HCT116 (cell line): ENCODE results near the gene CYP46A1. TPM values are rescaled to one million over a fixed set of nuclear protein-coding genes. Genes with fewer than 3 reads are reported as not detected.

Experiments used
- ATAC-seq: fragments of 200-7000 bp; cut with Tn5 transposase; 2 replicates; pipeline ENCODE4 v1.9.1; 2020; ENCODE audit warnings: mild to moderate bottlenecking, moderate library complexity
- BruUV-seq: library from RNA; stranded (reverse); fragments of 400-500 nt; replicated peaks from 2 replicates; lab custom pipeline; 2021; lab: Mats Ljungman, UMichigan
- CTCF ChIA-PET: fragments of 300-600 bp; sonication (Branson Sonifier 250); formaldehyde crosslinking; loops from one replicate; lab custom pipeline; 2021; ENCODE audit warnings: antibody characterized with exemption; lab: Charles Lee
- POLR2A ChIA-PET: fragments of 300-600, 350-600 bp; sonication (Branson Sonifier 250); formaldehyde crosslinking; loops from one replicate; lab custom pipeline; 2021; ENCODE audit warnings: antibody characterized with exemption; lab: Charles Lee
- RAD21 ChIA-PET, 2 experiments: fragments of 300-600 bp; sonication (Branson Sonifier 250); formaldehyde crosslinking; loops; one replicate each; lab custom pipeline; 2023; ENCODE audit warnings: low total read pairs in 2 of 2; ENCODE audit not compliant: uncharacterized antibody in 2 of 2, unreplicated experiment in 2 of 2, low non-redundant PET in 1 of 2; lab: Charles Lee
- DNase-seq: peaks from one replicate; pipeline ENCODE4 v3.0.0-alpha.2; 2010; ENCODE audit warnings: low read depth, low spot score
- H2AFZ ChIP-seq: fragments of 200-600 bp; shearing (Covaris generic), sonication (generic); 2 replicates; pipeline ENCODE4 v1.6.1; 2017; ENCODE audit warnings: low read depth, mixed run types, mixed read lengths, antibody characterized with exemption, low read length; ENCODE audit not compliant: poor library complexity, severe bottlenecking
- H3K27ac ChIP-seq: 2 replicates; pipeline ENCODE4 v1.5.1; 2012; ENCODE audit warnings: low read depth, low read length
- H3K27me3 ChIP-seq: fragments of 200-600 bp; sonication (generic); 2 replicates; pipeline ENCODE4 v1.6.1; 2016; ENCODE audit warnings: mixed run types, low read length, mixed read lengths; ENCODE audit not compliant: insufficient read depth
- H3K36me3 ChIP-seq, 2 experiments: fragments of 200-500 bp in 1 of 2; fragments of 200-600 bp in 1 of 2; sonication (Bioruptor generic) in 1 of 2; sonication (generic) in 1 of 2; 2 replicates each; pipeline versions ENCODE4 v1.5.1 to v1.6.1; 2014 to 2016; ENCODE audit warnings: low read length in 2 of 2, inconsistent platforms in 1 of 2, mixed read lengths in 1 of 2, mixed run types in 1 of 2; ENCODE audit not compliant: insufficient read depth in 2 of 2, control insufficient read depth in 1 of 2
- H3K4me1 ChIP-seq, 2 experiments: fragments of 200-600 bp in 1 of 2; sonication (generic) in 1 of 2; 2 replicates each; pipeline versions ENCODE4 v1.5.1 to v1.6.1; 2012 to 2017; ENCODE audit warnings: low read length in 2 of 2, inconsistent platforms in 1 of 2, mild to moderate bottlenecking in 1 of 2, mixed read lengths in 1 of 2, mixed run types in 1 of 2, moderate library complexity in 1 of 2; ENCODE audit not compliant: insufficient read depth in 2 of 2, control insufficient read depth in 1 of 2
- H3K4me2 ChIP-seq: fragments of 200-600 bp; sonication (generic); 2 replicates; pipeline ENCODE4 v1.6.1; 2017; ENCODE audit warnings: mixed run types, low read length, mixed read lengths
- H3K4me3 ChIP-seq, 2 experiments: fragments of 200-600 bp in 1 of 2; sonication (generic) in 1 of 2; replicated peaks in 1 of 2; 2 replicates each; pipeline ENCODE4 v1.5.1; 2011 to 2016; ENCODE audit warnings: low read length in 2 of 2, control low read depth in 1 of 2, low read depth in 1 of 2, mild to moderate bottlenecking in 1 of 2, mixed read lengths in 1 of 2, mixed run types in 1 of 2
- H3K79me2 ChIP-seq: fragments of 200-600 bp; sonication (generic); 2 replicates; pipeline ENCODE4 v1.6.1; 2017; ENCODE audit warnings: mild to moderate bottlenecking, mixed run types, low read length, moderate library complexity, mixed read lengths; ENCODE audit not compliant: insufficient read depth
- H3K9ac ChIP-seq: fragments of 200-600 bp; sonication (generic); 2 replicates; pipeline ENCODE4 v1.6.1; 2016; ENCODE audit warnings: low read length, mixed read lengths
- H3K9me2 ChIP-seq: fragments of 200-600 bp; sonication (generic), shearing (Covaris generic); 2 replicates; pipeline ENCODE4 v1.6.1; 2017; ENCODE audit warnings: mixed run types, mild to moderate bottlenecking, moderate library complexity; ENCODE audit not compliant: insufficient read depth
- H3K9me3 ChIP-seq, 2 experiments: fragments of 200-500 bp in 1 of 2; fragments of 200-600 bp in 1 of 2; sonication (Bioruptor generic) in 1 of 2; sonication (generic) in 1 of 2; 2 replicates each; pipeline ENCODE4 v1.6.1; 2014 to 2017; ENCODE audit warnings: low read length in 2 of 2, mixed read lengths in 2 of 2, inconsistent platforms in 1 of 2, low read depth in 1 of 2, mild to moderate bottlenecking in 1 of 2, mixed run types in 1 of 2, moderate library complexity in 1 of 2; ENCODE audit not compliant: control insufficient read depth in 1 of 2, insufficient read depth in 1 of 2
- H4K20me1 ChIP-seq: fragments of 200-600 bp; sonication (generic), shearing (Covaris generic); 2 replicates; pipeline ENCODE4 v1.6.1; 2017; ENCODE audit warnings: mixed run types, mild to moderate bottlenecking, moderate library complexity; ENCODE audit not compliant: insufficient read depth
- CBX3 ChIP-seq: IDR thresholded peaks from 2 replicates; pipeline ENCODE4 v1.6.1; 2012; ENCODE audit warnings: low read depth
- EGR1 ChIP-seq: IDR thresholded peaks from 2 replicates; pipeline ENCODE4 v1.6.1; 2012; ENCODE audit warnings: low read depth
- ELF1 ChIP-seq: IDR thresholded peaks from 2 replicates; pipeline ENCODE4 v1.6.1; 2012; ENCODE audit warnings: low read depth, borderline replicate concordance
- EZH2 ChIP-seq: fragments of 200-600 bp; sonication (generic); IDR thresholded peaks from 2 replicates; pipeline ENCODE4 v1.6.1; 2017; ENCODE audit warnings: antibody characterized with exemption, mixed run types
- FOSL1 ChIP-seq: IDR thresholded peaks from 2 replicates; pipeline ENCODE4 v1.6.1; 2012; ENCODE audit warnings: low read depth
- JUND ChIP-seq: IDR thresholded peaks from 2 replicates; pipeline ENCODE4 v1.6.1; 2012
- POLR2AphosphoS5 ChIP-seq: IDR thresholded peaks from 2 replicates; pipeline ENCODE4 v1.6.1; 2011; ENCODE audit warnings: mild to moderate bottlenecking, low read depth, low read length, moderate library complexity
- REST ChIP-seq: IDR thresholded peaks from 2 replicates; pipeline ENCODE4 v1.6.1; 2012; ENCODE audit warnings: low read depth
- SIN3A ChIP-seq: IDR thresholded peaks from 2 replicates; pipeline ENCODE4 v1.6.1; 2012; ENCODE audit warnings: low read depth
- SRF ChIP-seq: IDR thresholded peaks from 2 replicates; pipeline ENCODE4 v1.6.1; 2012; ENCODE audit warnings: low read depth
- YY1 ChIP-seq: IDR thresholded peaks from 2 replicates; pipeline ENCODE4 v1.6.1; 2011; ENCODE audit warnings: low read length, low read depth, moderate library complexity, mild to moderate bottlenecking; ENCODE audit not compliant: insufficient replicate concordance; ENCODE audit errors: extremely low read depth
- ZBTB33 ChIP-seq: IDR thresholded peaks from 2 replicates; pipeline ENCODE4 v1.6.1; 2011; ENCODE audit warnings: mild to moderate bottlenecking, low read length, moderate library complexity; ENCODE audit not compliant: insufficient replicate concordance; ENCODE audit errors: extremely low read depth
- ZNF274 ChIP-seq: fragments of 200-500 bp; sonication (Bioruptor generic); IDR thresholded peaks from 2 replicates; pipeline ENCODE4 v1.6.1; 2014; ENCODE audit warnings: mild to moderate bottlenecking, low read depth, low read length, inconsistent platforms
- intact Hi-C: fragments of 100-400 bp; cut with micrococcal nuclease; formaldehyde crosslinking; loops from 2 replicates; pipeline ENCODE4 v1.10.0; 2022
- total RNA-seq: library from RNA; stranded (reverse); gene quantifications from one replicate; pipeline ENCODE4 v1.2.1, GENCODE V29; 2021; ENCODE audit not compliant: unreplicated experiment

Gene CYP46A1
- total RNA-seq, 1 experiment from 2014 or later, result 0.76 TPM

- Histone ChIP-seq H3K9ac (no peak overlapping the region), H4K20me1 (no peaks in the 10 kb centered on the region), H2AFZ (no peak overlapping the region), H3K4me1 (peaks cover 15 to 27% of the 10 kb centered on the region in 2 experiments; a peak in 3 of 4 replicates), H3K9me3 (no peaks in the 10 kb centered on the region), H3K79me2 (no peaks in the 10 kb centered on the region), H3K36me3 (no peaks in the 10 kb centered on the region), H3K4me2 (no peak overlapping the region), H3K27me3 (no peaks in the 10 kb centered on the region), H3K9me2 (no peaks in the 10 kb centered on the region), H3K4me3 (no peak overlapping the region), H3K27ac (no peak overlapping the region)
- RAD21 ChIA-PET, result no interaction called here
- CTCF ChIA-PET, result no interaction called here
- no TSS peak for BruUV-seq
- DNase-seq, result no peak
- POLR2A ChIA-PET, result no interaction called here
- no peak for TF ChIP-seq POLR2AphosphoS5
- TF ChIP-seq ZNF274, result no peak
- no peak for TF ChIP-seq SIN3A
- no peak for TF ChIP-seq EGR1
- intact Hi-C loops, result no loop called here
- ATAC-seq, result no peak
Measured at GRCh38 chr14:99734406-99735051, 50.4 kb downstream of the CYP46A1 start.

GRCh38 chr14:99735189-99736135 is 51.4 kb downstream of the CYP46A1 start:
- ATAC-seq (no peak), DNase-seq (no peak)
- CTCF ChIA-PET, result no interaction called here
- Histone ChIP-seq H3K9me3 (no peaks in the 10 kb centered on the region), H2AFZ (no peak overlapping the region), H3K27me3 (no peaks in the 10 kb centered on the region), H3K4me1 (peaks cover 13 to 20% of the 10 kb centered on the region in 2 experiments; a peak in 3 of 4 replicates), H3K27ac (no peak overlapping the region), H3K4me3 (no peak overlapping the region), H3K36me3 (no peaks in the 10 kb centered on the region), H3K4me2 (no peak overlapping the region), H4K20me1 (no peaks in the 10 kb centered on the region), H3K79me2 (no peaks in the 10 kb centered on the region), H3K9ac (no peak overlapping the region), H3K9me2 (no peaks in the 10 kb centered on the region)
- no TSS peak for BruUV-seq
- POLR2A ChIA-PET, result no interaction called here
- intact Hi-C loops, result no loop called here
- RAD21 ChIA-PET, result no interaction called here
- TF ChIP-seq YY1 (no peak), JUND (no peak), SRF (no peak), CBX3 (no peak), ZBTB33 (no peak), SIN3A (no peak), EZH2 (no peak), FOSL1 (no peak), ZNF274 (no peak), REST (no peak), ELF1 (no peak)
